ENCODE results near the gene RAI1.
"Not testable (repeated sequence)": the region's sequence is repeated elsewhere in the genome, so short reads cannot be mapped to it uniquely, and the experiment has no call there.

RAI1 gene

DNA sequence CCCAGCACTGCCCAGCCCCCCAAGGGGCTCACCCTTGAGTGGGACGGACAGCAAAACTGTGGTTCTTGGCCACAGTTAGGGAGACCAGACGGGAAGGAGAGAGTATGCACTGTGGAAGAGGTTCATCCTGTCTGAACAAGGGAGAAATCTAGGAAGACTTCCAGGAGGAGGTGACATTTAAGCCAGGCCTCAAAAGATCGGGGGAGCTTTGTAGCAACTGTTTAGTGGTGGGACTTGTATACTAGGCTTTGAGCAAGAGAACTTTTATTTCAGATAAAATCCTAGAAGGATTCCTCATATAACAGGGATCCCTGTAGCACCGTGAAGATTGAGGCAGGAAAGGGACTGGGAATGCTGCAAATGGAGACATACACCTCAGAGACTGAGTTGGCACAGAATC, 124.8 kb downstream of the RAI1 start:
- Histone ChIP-seq H3K4ac (ENCODE audit: low read depth, low read length) (no peak overlapping the region), H3K79me1 (ENCODE audit: low read length) (no peaks in the 10 kb centered on the region), H3K27me3 (ENCODE audit: insufficient read depth, low read length, poor library complexity) (no peaks in the 10 kb centered on the region), H3K18ac (ENCODE audit: low read length) (no peak overlapping the region), H2BK15ac (replicated peaks; ENCODE audit: low read depth) (no peak overlapping the region), H3K79me2 (ENCODE audit: control insufficient read depth, insufficient read depth, low read length) (no peaks in the 10 kb centered on the region), H3K36me3 (ENCODE audit: control insufficient read depth, insufficient read depth, low read length) (no peaks in the 10 kb centered on the region), H3K56ac (ENCODE audit: low read length) (no peak overlapping the region), H3K23ac (ENCODE audit: low read length) (no peak overlapping the region), H3K27ac (ENCODE audit: low read depth, low read length) (no peak overlapping the region), H3K4me3 (ENCODE audit: low read length) (no peak overlapping the region), H4K5ac (ENCODE audit: low read length) (no peak overlapping the region), H3K9ac (ENCODE audit: low read length) (no peak overlapping the region), H3K4me2 (ENCODE audit: low read length) (no peak overlapping the region), H4K8ac (ENCODE audit: low read depth, low read length) (no peak overlapping the region), H2AK5ac (ENCODE audit: low read length) (no peak overlapping the region), H2BK120ac (ENCODE audit: low read depth, low read length) (no peak overlapping the region), H3K4me1 (ENCODE audit: control insufficient read depth, low read depth, low read length) (peaks cover 2% of the 10 kb centered on the region), H2BK5ac (ENCODE audit: low read length) (no peak overlapping the region)
- WGBS (ENCODE audit: extremely low coverage, insufficient coverage, low lambda C conversion rate): no CpG with 5 or more reads among the region's 4 CpGs
- DNase-seq: no peak

- Histone ChIP-seq H2BK15ac (replicated peaks; ENCODE audit: low read depth) (no peak overlapping the region), H3K4me2 (ENCODE audit: low read length) (no peak overlapping the region), H3K4ac (ENCODE audit: low read depth, low read length) (no peak overlapping the region), H3K9ac (ENCODE audit: low read length) (no peak overlapping the region), H2BK120ac (ENCODE audit: low read depth, low read length) (no peak overlapping the region), H3K23ac (ENCODE audit: low read length) (no peak overlapping the region), H3K36me3 (ENCODE audit: control insufficient read depth, insufficient read depth, low read length) (no peaks in the 10 kb centered on the region), H2AK5ac (ENCODE audit: low read length) (no peak overlapping the region), H3K4me1 (ENCODE audit: control insufficient read depth, low read depth, low read length) (peaks cover 4% of the 10 kb centered on the region), H3K79me1 (ENCODE audit: low read length) (no peaks in the 10 kb centered on the region), H2BK5ac (ENCODE audit: low read length) (no peak overlapping the region), H3K79me2 (ENCODE audit: control insufficient read depth, insufficient read depth, low read length) (no peaks in the 10 kb centered on the region), H3K27ac (ENCODE audit: low read depth, low read length) (no peak overlapping the region), H4K5ac (ENCODE audit: low read length) (no peak overlapping the region), H4K8ac (ENCODE audit: low read depth, low read length) (no peak overlapping the region), H3K56ac (ENCODE audit: low read length) (no peak overlapping the region), H3K18ac (ENCODE audit: low read length) (no peak overlapping the region), H3K27me3 (ENCODE audit: insufficient read depth, low read length, poor library complexity) (no peaks in the 10 kb centered on the region), H3K4me3 (ENCODE audit: low read length) (no peak overlapping the region)
- WGBS (ENCODE audit: extremely low coverage, insufficient coverage, low lambda C conversion rate): no CpG with 5 or more reads among the region's 17 CpGs
- no peak for DNase-seq
These were observed 125.5 kb downstream of the RAI1 start for GRCh38 chr17:17806611-17807274.

DNA sequence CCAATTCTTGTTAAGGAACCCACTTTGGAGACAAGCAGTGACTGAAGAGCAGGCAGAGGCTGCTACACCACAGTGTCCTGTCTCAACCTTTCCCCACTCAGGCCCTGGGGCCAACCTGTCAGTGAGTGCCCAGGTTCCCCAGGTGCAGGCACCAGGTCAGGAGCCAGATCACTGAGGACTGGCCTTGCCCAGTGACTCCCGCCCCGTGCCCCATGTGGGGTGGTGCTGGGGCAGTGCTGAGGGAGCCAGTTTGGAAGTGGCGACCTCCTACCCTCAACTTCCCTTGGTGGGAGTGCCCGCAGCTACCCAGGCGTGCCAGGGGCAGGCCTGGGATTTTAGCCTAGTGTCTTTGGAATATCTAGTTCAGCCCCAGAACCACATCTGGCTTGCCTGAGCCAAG, 126.2 kb downstream of the RAI1 start:
- Histone ChIP-seq H3K4ac (ENCODE audit: low read depth, low read length) (no peak overlapping the region), H3K79me2 (ENCODE audit: control insufficient read depth, insufficient read depth, low read length) (no peaks in the 10 kb centered on the region), H3K79me1 (ENCODE audit: low read length) (no peaks in the 10 kb centered on the region), H3K56ac (ENCODE audit: low read length) (no peak overlapping the region), H2BK15ac (replicated peaks; ENCODE audit: low read depth) (no peak overlapping the region), H2BK120ac (ENCODE audit: low read depth, low read length) (no peak overlapping the region), H3K23ac (ENCODE audit: low read length) (no peak overlapping the region), H3K4me3 (ENCODE audit: low read length) (no peak overlapping the region), H3K27me3 (ENCODE audit: insufficient read depth, low read length, poor library complexity) (no peaks in the 10 kb centered on the region), H3K9ac (ENCODE audit: low read length) (no peak overlapping the region), H2BK5ac (ENCODE audit: low read length) (no peak overlapping the region), H3K4me2 (ENCODE audit: low read length) (no peak overlapping the region), H2AK5ac (ENCODE audit: low read length) (no peak overlapping the region), H4K8ac (ENCODE audit: low read depth, low read length) (no peak overlapping the region), H3K4me1 (ENCODE audit: control insufficient read depth, low read depth, low read length) (peaks cover 7% of the 10 kb centered on the region), H4K5ac (ENCODE audit: low read length) (no peak overlapping the region), H3K27ac (ENCODE audit: low read depth, low read length) (no peak overlapping the region), H3K36me3 (ENCODE audit: control insufficient read depth, insufficient read depth, low read length) (no peaks in the 10 kb centered on the region), H3K18ac (ENCODE audit: low read length) (no peak overlapping the region)
- DNase-seq: no peak
- no CpG with 5 or more reads among the region's 5 CpGs for WGBS (ENCODE audit: extremely low coverage, insufficient coverage, low lambda C conversion rate)

DNA sequence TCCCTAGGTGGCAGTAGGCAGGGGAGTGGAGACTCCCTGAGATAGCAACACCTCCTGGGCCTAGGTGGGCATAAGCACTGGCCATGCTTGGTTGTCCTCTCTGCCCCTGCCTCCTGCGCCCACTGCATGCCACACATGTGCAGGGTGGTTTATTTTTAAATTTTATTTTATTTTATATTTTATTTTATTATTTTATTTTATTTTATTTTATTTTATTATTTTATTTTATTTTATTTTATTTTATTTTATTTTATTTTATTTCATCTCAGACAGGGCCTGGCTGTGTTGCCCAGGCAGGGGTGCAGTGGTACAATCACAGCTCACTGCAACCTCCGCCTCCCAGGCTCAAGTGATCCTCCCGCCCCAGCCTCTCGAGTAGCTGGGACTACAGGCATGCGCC, 126.9 kb downstream of the RAI1 start:
- not testable (repeated sequence) for H3K23ac ChIP-seq (ENCODE audit: low read length); H3K79me2 ChIP-seq (ENCODE audit: control insufficient read depth, insufficient read depth, low read length); H2BK15ac ChIP-seq (replicated peaks; ENCODE audit: low read depth); H3K9ac ChIP-seq (ENCODE audit: low read length); H4K5ac ChIP-seq (ENCODE audit: low read length); H2BK120ac ChIP-seq (ENCODE audit: low read depth, low read length); H3K36me3 ChIP-seq (ENCODE audit: control insufficient read depth, insufficient read depth, low read length); H3K4me1 ChIP-seq (ENCODE audit: control insufficient read depth, low read depth, low read length); H3K4me3 ChIP-seq (ENCODE audit: low read length); H2BK5ac ChIP-seq (ENCODE audit: low read length); H3K56ac ChIP-seq (ENCODE audit: low read length); H3K27ac ChIP-seq (ENCODE audit: low read depth, low read length); H2AK5ac ChIP-seq (ENCODE audit: low read length); H4K8ac ChIP-seq (ENCODE audit: low read depth, low read length); DNase-seq; H3K4ac ChIP-seq (ENCODE audit: low read depth, low read length); H3K27me3 ChIP-seq (ENCODE audit: insufficient read depth, low read length, poor library complexity); H3K79me1 ChIP-seq (ENCODE audit: low read length); H3K18ac ChIP-seq (ENCODE audit: low read length); H3K4me2 ChIP-seq (ENCODE audit: low read length)
- no CpG with 5 or more reads among the region's 5 CpGs for WGBS (ENCODE audit: extremely low coverage, insufficient coverage, low lambda C conversion rate)

GRCh38 chr17:17808706-17809432, 127.6 kb downstream of the RAI1 start:
- WGBS (ENCODE audit: extremely low coverage, insufficient coverage, low lambda C conversion rate): no CpG with 5 or more reads among the region's 15 CpGs
- Histone ChIP-seq H3K4ac (ENCODE audit: low read depth, low read length) (no peak overlapping the region), H3K23ac (ENCODE audit: low read length) (no peak overlapping the region), H3K79me2 (ENCODE audit: control insufficient read depth, insufficient read depth, low read length) (no peaks in the 10 kb centered on the region), H3K4me1 (ENCODE audit: control insufficient read depth, low read depth, low read length) (peaks cover 7% of the 10 kb centered on the region), H2AK5ac (ENCODE audit: low read length) (no peak overlapping the region), H4K5ac (ENCODE audit: low read length) (no peak overlapping the region), H3K18ac (ENCODE audit: low read length) (peak overlapping the region; percentile 15), H2BK15ac (replicated peaks; ENCODE audit: low read depth) (no peak overlapping the region), H3K9ac (ENCODE audit: low read length) (peak overlapping the region; percentile 34), H2BK120ac (ENCODE audit: low read depth, low read length) (no peak overlapping the region), H3K4me2 (ENCODE audit: low read length) (no peak overlapping the region), H2BK5ac (ENCODE audit: low read length) (no peak overlapping the region), H3K27me3 (ENCODE audit: insufficient read depth, low read length, poor library complexity) (no peaks in the 10 kb centered on the region), H4K8ac (ENCODE audit: low read depth, low read length) (no peak overlapping the region), H3K27ac (ENCODE audit: low read depth, low read length) (no peak overlapping the region), H3K56ac (ENCODE audit: low read length) (peak overlapping the region; percentile 34), H3K79me1 (ENCODE audit: low read length) (no peaks in the 10 kb centered on the region), H3K4me3 (ENCODE audit: low read length) (no peak overlapping the region), H3K36me3 (ENCODE audit: control insufficient read depth, insufficient read depth, low read length) (no peaks in the 10 kb centered on the region)
- peak; percentile 51 for DNase-seq

Measured in mesendoderm (in vitro differentiated cells).